Neural crest cell (in vitro differentiated cells): ENCODE data around the gene NRXN3. TPM values are rescaled to one million over a fixed set of nuclear protein-coding genes. Genes with fewer than 3 reads are reported as not detected.
A peak's percentile ranks its signal among the peaks of the same experiment; 100 is the strongest.

Experiments used
- DNase-seq: peaks from one replicate; pipeline ENCODE4 v3.0.0; 2021; ENCODE audit warnings: low read depth, mixed read lengths, low spot score
- H3K27ac Mint-ChIP-seq: one replicate; pipeline ENCODE4 v1.8.0; 2021; ENCODE audit warnings: mild to moderate bottlenecking, mixed read lengths; ENCODE audit not compliant: unreplicated experiment
- H3K27me3 Mint-ChIP-seq: 2 replicates; pipeline ENCODE4 v1.8.0; 2021; ENCODE audit warnings: low read depth, mild to moderate bottlenecking, mixed read lengths
- H3K36me3 Mint-ChIP-seq: 2 replicates; pipeline ENCODE4 v1.8.0; 2021; ENCODE audit warnings: low read depth, mild to moderate bottlenecking, mixed read lengths
- H3K4me1 Mint-ChIP-seq: 2 replicates; pipeline ENCODE4 v1.8.0; 2021; ENCODE audit warnings: mixed read lengths
- H3K4me3 Mint-ChIP-seq: one replicate; pipeline ENCODE4 v1.8.0; 2021; ENCODE audit warnings: mild to moderate bottlenecking, mixed read lengths
- H3K9me3 Mint-ChIP-seq: 2 replicates; pipeline ENCODE4 v1.8.0; 2021; ENCODE audit warnings: mixed read lengths
- total RNA-seq: library from RNA; stranded (reverse); gene quantifications from 2 replicates; pipeline ENCODE4 v1.2.1, GENCODE V29; 2021
- TF ChIP-seq, protein P1 (sequence below): fragments of 200-600 bp; sonication (generic); conservative IDR thresholded peaks from 2 replicates; pipeline ENCODE4 v1.5.0; 2021; ENCODE audit warnings: antibody characterized with exemption, mild to moderate bottlenecking

NRXN3 gene
- total RNA-seq, 1 donor from 2014 or later = 2.5 TPM

- no peaks in the 10 kb centered on the region for H3K27me3 Mint-ChIP-seq
- TF ChIP-seq, protein P1, sequence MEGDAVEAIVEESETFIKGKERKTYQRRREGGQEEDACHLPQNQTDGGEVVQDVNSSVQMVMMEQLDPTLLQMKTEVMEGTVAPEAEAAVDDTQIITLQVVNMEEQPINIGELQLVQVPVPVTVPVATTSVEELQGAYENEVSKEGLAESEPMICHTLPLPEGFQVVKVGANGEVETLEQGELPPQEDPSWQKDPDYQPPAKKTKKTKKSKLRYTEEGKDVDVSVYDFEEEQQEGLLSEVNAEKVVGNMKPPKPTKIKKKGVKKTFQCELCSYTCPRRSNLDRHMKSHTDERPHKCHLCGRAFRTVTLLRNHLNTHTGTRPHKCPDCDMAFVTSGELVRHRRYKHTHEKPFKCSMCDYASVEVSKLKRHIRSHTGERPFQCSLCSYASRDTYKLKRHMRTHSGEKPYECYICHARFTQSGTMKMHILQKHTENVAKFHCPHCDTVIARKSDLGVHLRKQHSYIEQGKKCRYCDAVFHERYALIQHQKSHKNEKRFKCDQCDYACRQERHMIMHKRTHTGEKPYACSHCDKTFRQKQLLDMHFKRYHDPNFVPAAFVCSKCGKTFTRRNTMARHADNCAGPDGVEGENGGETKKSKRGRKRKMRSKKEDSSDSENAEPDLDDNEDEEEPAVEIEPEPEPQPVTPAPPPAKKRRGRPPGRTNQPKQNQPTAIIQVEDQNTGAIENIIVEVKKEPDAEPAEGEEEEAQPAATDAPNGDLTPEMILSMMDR = no peak
- no peak for DNase-seq
- no peak overlapping the region for H3K4me3 Mint-ChIP-seq
- no peaks in the 10 kb centered on the region for H3K4me1 Mint-ChIP-seq
- no peaks in the 10 kb centered on the region for H3K9me3 Mint-ChIP-seq
- no peak overlapping the region for H3K27ac Mint-ChIP-seq
- H3K36me3 Mint-ChIP-seq = no peaks in the 10 kb centered on the region
Observed at GRCh38 chr14:78674820-78675219, 504.6 kb downstream of the NRXN3 start.

DNA sequence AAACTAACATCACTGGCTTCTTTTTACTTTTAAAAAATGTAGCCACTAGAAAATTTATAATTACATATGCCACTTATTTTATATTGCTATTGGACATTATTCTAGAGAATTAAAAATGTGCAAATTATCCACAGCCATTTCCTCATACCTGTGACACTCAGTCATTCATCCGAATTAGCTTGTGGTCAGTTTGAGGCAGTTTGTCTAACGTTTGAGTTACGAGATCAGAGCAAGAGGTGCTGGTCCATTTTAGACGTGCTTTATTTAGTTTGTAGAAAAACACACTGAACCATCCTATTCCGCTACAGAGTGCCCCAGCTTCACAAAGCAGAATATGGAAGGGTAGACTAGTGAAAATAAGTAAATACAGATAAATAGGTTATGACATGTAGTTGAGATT lies 513.0 kb downstream of the NRXN3 start:
- DNase-seq = no peak
- Mint-ChIP-seq H3K27me3 (no peaks in the 10 kb centered on the region), H3K9me3 (no peaks in the 10 kb centered on the region), H3K4me3 (no peak overlapping the region), H3K27ac (no peak overlapping the region), H3K4me1 (no peaks in the 10 kb centered on the region), H3K36me3 (no peaks in the 10 kb centered on the region)
- TF ChIP-seq, protein P1 = no peak

GRCh38 chr14:78683981-78684380 lies 513.8 kb downstream of the NRXN3 start:
- H3K4me1 Mint-ChIP-seq = no peaks in the 10 kb centered on the region
- DNase-seq = no peak
- no peaks in the 10 kb centered on the region for H3K27me3 Mint-ChIP-seq
- TF ChIP-seq, protein P1 = no peak
- H3K27ac Mint-ChIP-seq = no peak overlapping the region
- no peaks in the 10 kb centered on the region for H3K36me3 Mint-ChIP-seq
- H3K9me3 Mint-ChIP-seq = no peaks in the 10 kb centered on the region
- H3K4me3 Mint-ChIP-seq = no peak overlapping the region

DNA sequence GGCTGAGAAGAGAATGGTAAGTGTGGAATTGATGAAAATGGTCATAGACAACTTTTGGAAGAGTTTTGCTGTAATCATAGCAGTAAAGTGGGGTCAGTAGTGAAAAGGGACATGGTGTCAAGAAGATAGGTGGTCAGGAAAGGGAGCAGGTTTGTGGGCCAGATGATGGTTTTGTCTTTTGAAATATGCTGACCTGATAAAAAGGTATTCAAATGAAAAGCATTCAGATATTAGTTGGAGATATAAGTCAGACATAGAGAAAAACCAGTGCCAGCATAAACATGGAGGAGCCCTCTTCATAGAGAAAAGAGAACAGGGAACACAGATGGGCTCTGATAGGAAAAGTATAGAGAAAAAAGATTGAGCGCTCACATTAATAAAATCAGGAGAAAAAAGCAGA lies 518.3 kb downstream of the NRXN3 start:
- H3K36me3 Mint-ChIP-seq = no peaks in the 10 kb centered on the region
- no peaks in the 10 kb centered on the region for H3K4me1 Mint-ChIP-seq
- no peak overlapping the region for H3K4me3 Mint-ChIP-seq
- no peaks in the 10 kb centered on the region for H3K9me3 Mint-ChIP-seq
- H3K27me3 Mint-ChIP-seq = no peaks in the 10 kb centered on the region
- no peak overlapping the region for H3K27ac Mint-ChIP-seq
- no peak for DNase-seq
- TF ChIP-seq, protein P1 = no peak

DNA sequence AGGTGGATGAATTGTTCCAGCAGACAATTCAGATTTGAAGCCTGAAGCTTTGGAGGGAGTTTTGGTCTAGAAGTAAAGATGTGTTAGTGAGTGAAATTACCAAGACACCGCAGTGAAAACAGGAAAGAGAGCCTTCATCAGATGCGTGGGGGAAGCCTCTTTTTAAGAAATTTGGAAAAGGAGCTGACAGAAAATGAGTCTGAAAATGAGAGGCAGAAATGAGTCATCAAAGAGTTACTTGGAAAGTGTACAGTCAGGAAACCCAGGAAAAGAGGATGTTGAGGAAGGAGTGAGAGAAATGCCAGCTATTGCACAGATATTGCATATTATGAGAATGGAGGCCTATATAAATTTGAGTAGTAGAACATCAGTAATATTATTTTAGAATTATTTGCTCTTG lies 520.7 kb downstream of the NRXN3 start:
- Mint-ChIP-seq H3K27me3 (no peaks in the 10 kb centered on the region), H3K36me3 (no peaks in the 10 kb centered on the region), H3K4me1 (no peaks in the 10 kb centered on the region), H3K4me3 (no peak overlapping the region), H3K9me3 (no peaks in the 10 kb centered on the region), H3K27ac (no peak overlapping the region)
- TF ChIP-seq, protein P1 = no peak
- no peak for DNase-seq

GRCh38 chr14:78697341-78697740 lies 527.2 kb downstream of the NRXN3 start:
- peaks cover 5% of the 10 kb centered on the region for H3K4me1 Mint-ChIP-seq
- no peaks in the 10 kb centered on the region for H3K27me3 Mint-ChIP-seq
- DNase-seq = no peak
- H3K9me3 Mint-ChIP-seq = no peaks in the 10 kb centered on the region
- no peak overlapping the region for H3K27ac Mint-ChIP-seq
- no peaks in the 10 kb centered on the region for H3K36me3 Mint-ChIP-seq
- TF ChIP-seq, protein P1 = peak; percentile 77
- no peak overlapping the region for H3K4me3 Mint-ChIP-seq
